ENCODE results near the gene MRAP.

MRAP gene

DNA sequence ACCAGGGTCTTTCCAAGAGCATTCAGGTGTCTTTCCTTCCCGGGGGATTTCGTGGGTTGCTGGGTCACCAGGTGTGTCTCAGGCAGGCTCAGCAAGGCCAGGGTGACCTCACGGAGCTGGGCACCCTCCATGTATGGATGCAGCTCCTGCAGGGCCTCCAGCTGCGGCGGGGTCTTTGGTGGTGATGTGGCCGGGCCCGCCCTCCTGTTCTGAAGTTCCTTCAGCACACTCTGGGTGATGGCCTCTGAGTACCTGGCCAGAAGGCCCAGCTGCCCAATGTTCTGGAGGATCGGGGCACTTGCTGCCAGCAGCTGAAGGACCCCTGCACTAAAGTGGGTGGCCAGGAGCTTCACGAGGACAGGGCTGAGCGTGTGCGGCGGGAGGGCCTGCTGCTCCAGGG, 48.7 kb downstream of the MRAP start:
- Histone ChIP-seq H3K36me3 (ENCODE audit: control insufficient read depth, insufficient read depth, low read length) (no peaks in the 10 kb centered on the region), H3K4me2 (ENCODE audit: low read length) (no peak overlapping the region), H3K9me3 (ENCODE audit: control insufficient read depth, low read length) (no peaks in the 10 kb centered on the region), H3K27me3 (ENCODE audit: control insufficient read depth, insufficient read depth, low read length) (no peaks in the 10 kb centered on the region), H3K4me1 (no peaks in the 10 kb centered on the region), H3K9ac (no peak overlapping the region), H3K27ac (no peak overlapping the region), H3K79me2 (no peaks in the 10 kb centered on the region), H3K4me3 (ENCODE audit: low read depth, low read length) (no peak overlapping the region), H2AFZ (no peak overlapping the region)
- TF ChIP-seq, protein P1, sequence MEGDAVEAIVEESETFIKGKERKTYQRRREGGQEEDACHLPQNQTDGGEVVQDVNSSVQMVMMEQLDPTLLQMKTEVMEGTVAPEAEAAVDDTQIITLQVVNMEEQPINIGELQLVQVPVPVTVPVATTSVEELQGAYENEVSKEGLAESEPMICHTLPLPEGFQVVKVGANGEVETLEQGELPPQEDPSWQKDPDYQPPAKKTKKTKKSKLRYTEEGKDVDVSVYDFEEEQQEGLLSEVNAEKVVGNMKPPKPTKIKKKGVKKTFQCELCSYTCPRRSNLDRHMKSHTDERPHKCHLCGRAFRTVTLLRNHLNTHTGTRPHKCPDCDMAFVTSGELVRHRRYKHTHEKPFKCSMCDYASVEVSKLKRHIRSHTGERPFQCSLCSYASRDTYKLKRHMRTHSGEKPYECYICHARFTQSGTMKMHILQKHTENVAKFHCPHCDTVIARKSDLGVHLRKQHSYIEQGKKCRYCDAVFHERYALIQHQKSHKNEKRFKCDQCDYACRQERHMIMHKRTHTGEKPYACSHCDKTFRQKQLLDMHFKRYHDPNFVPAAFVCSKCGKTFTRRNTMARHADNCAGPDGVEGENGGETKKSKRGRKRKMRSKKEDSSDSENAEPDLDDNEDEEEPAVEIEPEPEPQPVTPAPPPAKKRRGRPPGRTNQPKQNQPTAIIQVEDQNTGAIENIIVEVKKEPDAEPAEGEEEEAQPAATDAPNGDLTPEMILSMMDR (IDR thresholded peaks at IDR 0.05), result no peak

DNA sequence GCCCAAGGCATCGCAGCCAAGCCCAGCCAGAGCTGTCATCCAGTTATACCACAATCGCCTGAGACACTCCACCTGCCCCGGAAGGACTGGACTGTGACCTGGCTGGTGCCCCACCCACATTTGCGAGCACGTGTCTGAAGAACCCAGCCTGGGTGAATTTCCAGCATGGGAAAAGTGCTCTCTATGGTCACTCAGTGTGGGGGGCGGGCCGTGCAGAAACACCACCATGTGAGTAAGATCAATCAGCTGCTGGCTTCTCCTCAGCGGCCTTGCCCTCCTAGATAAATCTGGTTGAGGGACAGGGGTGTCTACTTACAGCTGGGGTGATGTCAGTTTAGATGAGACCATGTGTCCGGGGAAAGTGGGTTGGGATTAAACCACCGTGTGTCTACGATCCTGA, 49.3 kb downstream of the MRAP start:
- no peaks in the 10 kb centered on the region for H3K9me3 ChIP-seq (ENCODE audit: control insufficient read depth, low read length)
- TF ChIP-seq, protein P1 (IDR thresholded peaks at IDR 0.05), result no peak
- no peak overlapping the region for H3K27ac ChIP-seq
- no peak overlapping the region for H3K4me3 ChIP-seq (ENCODE audit: low read depth, low read length)
- H3K4me2 ChIP-seq (ENCODE audit: low read length), result no peak overlapping the region
- H3K9ac ChIP-seq, result no peak overlapping the region
- H3K36me3 ChIP-seq (ENCODE audit: control insufficient read depth, insufficient read depth, low read length), result no peaks in the 10 kb centered on the region
- H3K79me2 ChIP-seq, result peaks cover 2% of the 10 kb centered on the region
- H3K27me3 ChIP-seq (ENCODE audit: control insufficient read depth, insufficient read depth, low read length), result no peaks in the 10 kb centered on the region
- H3K4me1 ChIP-seq, result no peaks in the 10 kb centered on the region
- H2AFZ ChIP-seq, result no peak overlapping the region

DNA sequence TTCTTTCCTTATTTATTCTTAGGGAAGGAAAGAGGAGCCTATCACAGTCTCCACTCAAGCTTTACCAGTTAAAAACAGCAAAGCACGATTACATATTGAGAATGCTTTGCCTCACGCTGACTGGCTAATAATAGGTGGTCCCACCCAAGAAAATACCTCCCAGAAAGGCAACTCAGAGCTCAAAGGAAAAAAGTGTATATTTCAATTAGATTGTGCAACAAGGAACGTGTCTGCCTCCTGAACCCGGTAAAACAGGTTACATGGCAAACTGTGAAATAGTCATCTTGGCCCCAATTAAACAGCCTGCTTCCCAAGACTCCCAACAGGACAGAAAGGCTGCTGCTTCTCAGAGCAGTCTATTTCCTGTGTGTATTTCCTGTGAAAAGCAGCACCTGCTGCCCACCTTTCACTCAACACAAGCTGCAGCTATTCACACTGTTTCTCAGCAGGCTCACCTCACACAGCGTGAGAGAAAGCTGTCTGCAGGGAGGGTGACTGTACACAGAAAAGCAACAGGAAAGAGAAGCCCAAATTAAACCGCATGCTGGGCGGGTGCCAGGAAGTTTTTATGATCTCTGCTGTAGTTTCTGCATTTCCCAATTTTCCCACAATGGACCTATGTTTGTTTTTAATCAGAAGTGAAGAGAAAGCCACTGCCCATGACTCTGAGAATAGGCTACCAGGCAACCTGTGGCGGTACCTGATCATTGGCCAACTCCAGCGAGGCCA, 50.1 kb downstream of the MRAP start:
- Histone ChIP-seq H3K79me2 (peaks cover 3% of the 10 kb centered on the region), H3K4me1 (no peaks in the 10 kb centered on the region), H3K4me2 (ENCODE audit: low read length) (no peak overlapping the region), H3K36me3 (ENCODE audit: control insufficient read depth, insufficient read depth, low read length) (no peaks in the 10 kb centered on the region), H3K4me3 (ENCODE audit: low read depth, low read length) (no peak overlapping the region), H3K27ac (no peak overlapping the region), H2AFZ (no peak overlapping the region), H3K27me3 (ENCODE audit: control insufficient read depth, insufficient read depth, low read length) (no peaks in the 10 kb centered on the region), H3K9ac (no peak overlapping the region), H3K9me3 (ENCODE audit: control insufficient read depth, low read length) (no peaks in the 10 kb centered on the region)
- TF ChIP-seq, protein P1 (IDR thresholded peaks at IDR 0.05), result no peak

DNA sequence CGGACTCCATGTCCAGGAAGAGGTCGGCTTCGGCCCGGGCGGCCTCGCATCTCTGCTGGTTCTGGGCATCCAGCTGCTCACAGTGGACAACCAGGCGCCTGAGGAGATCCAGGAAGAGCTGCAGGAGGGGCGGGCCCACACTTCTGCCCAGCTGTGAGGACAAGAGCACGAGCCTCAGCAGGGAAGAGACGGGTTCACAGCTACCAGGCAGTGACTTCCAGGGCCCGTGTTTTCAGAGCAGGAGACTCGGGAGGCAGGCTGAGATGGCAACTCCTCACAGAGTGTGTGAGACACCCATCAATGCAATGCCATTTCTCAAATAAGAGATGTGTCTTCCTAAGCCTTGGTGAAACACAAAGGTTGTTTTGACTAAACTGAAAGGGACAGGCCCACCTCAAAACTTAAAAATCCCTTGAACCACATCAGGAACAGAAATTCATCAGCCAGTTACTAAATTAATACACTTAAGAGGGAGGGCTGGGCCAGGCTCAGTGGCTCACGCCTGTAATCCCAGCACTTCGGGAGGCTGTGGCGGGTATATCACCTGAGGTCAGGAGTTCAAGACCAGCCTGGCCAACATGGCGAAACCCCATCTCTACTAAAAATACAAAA, 50.8 kb downstream of the MRAP start:
- no peak overlapping the region for H3K27ac ChIP-seq
- H3K4me3 ChIP-seq (ENCODE audit: low read depth, low read length), result no peak overlapping the region
- TF ChIP-seq, protein P1 (IDR thresholded peaks at IDR 0.05), result no peak
- H3K79me2 ChIP-seq, result peaks cover 5% of the 10 kb centered on the region
- H3K9ac ChIP-seq, result no peak overlapping the region
- H3K36me3 ChIP-seq (ENCODE audit: control insufficient read depth, insufficient read depth, low read length), result no peaks in the 10 kb centered on the region
- H3K4me2 ChIP-seq (ENCODE audit: low read length), result no peak overlapping the region
- no peak overlapping the region for H2AFZ ChIP-seq
- H3K9me3 ChIP-seq (ENCODE audit: control insufficient read depth, low read length), result no peaks in the 10 kb centered on the region
- H3K27me3 ChIP-seq (ENCODE audit: control insufficient read depth, insufficient read depth, low read length), result no peaks in the 10 kb centered on the region
- H3K4me1 ChIP-seq, result no peaks in the 10 kb centered on the region
